ENCODE measurements around the gene NCOA5. TPM values are rescaled to one million over a fixed set of nuclear protein-coding genes. Genes with fewer than 3 reads are reported as not detected.

Gene NCOA5
- total RNA-seq, 1 donor from 2014 or later: 34.9 TPM

- DNase-seq (ENCODE audit: low spot score): no peak
- Mint-ChIP-seq H3K27ac (ENCODE audit: unreplicated experiment) (no peak overlapping the region), H3K4me3 (ENCODE audit: unreplicated experiment) (no peak overlapping the region), H3K27me3 (ENCODE audit: unreplicated experiment) (peaks cover 13% of the 10 kb centered on the region), H3K9me3 (ENCODE audit: unreplicated experiment) (no peaks in the 10 kb centered on the region), H3K36me3 (ENCODE audit: low read depth, unreplicated experiment) (no peaks in the 10 kb centered on the region), H3K4me1 (ENCODE audit: unreplicated experiment) (peaks cover 34% of the 10 kb centered on the region)
- TF ChIP-seq CTCF (IDR thresholded peaks at IDR 0.05; ENCODE audit: unreplicated experiment): no peak
Measured at GRCh38 chr20:46114449-46114848, 24.7 kb upstream of the NCOA5 start.

GRCh38 chr20:46113113-46113470 is 23.3 kb upstream of the NCOA5 start:
- H3K27me3 Mint-ChIP-seq (ENCODE audit: unreplicated experiment): peaks cover 13% of the 10 kb centered on the region
- no peaks in the 10 kb centered on the region for H3K9me3 Mint-ChIP-seq (ENCODE audit: unreplicated experiment)
- no peak overlapping the region for H3K4me3 Mint-ChIP-seq (ENCODE audit: unreplicated experiment)
- H3K27ac Mint-ChIP-seq (ENCODE audit: unreplicated experiment): no peak overlapping the region
- H3K36me3 Mint-ChIP-seq (ENCODE audit: low read depth, unreplicated experiment): no peaks in the 10 kb centered on the region
- no peak for TF ChIP-seq CTCF (IDR thresholded peaks at IDR 0.05; ENCODE audit: unreplicated experiment)
- H3K4me1 Mint-ChIP-seq (ENCODE audit: unreplicated experiment): peaks cover 28% of the 10 kb centered on the region
- DNase-seq (ENCODE audit: low spot score): no peak

- H3K36me3 Mint-ChIP-seq (ENCODE audit: low read depth, unreplicated experiment): no peaks in the 10 kb centered on the region
- no peaks in the 10 kb centered on the region for H3K9me3 Mint-ChIP-seq (ENCODE audit: unreplicated experiment)
- peaks cover 13% of the 10 kb centered on the region for H3K27me3 Mint-ChIP-seq (ENCODE audit: unreplicated experiment)
- DNase-seq (ENCODE audit: low spot score): no peak
- TF ChIP-seq CTCF (IDR thresholded peaks at IDR 0.05; ENCODE audit: unreplicated experiment): no peak
- H3K27ac Mint-ChIP-seq (ENCODE audit: unreplicated experiment): no peak overlapping the region
- peaks cover 23% of the 10 kb centered on the region for H3K4me1 Mint-ChIP-seq (ENCODE audit: unreplicated experiment)
- no peak overlapping the region for H3K4me3 Mint-ChIP-seq (ENCODE audit: unreplicated experiment)
Measured at GRCh38 chr20:46112430-46113112, 22.8 kb upstream of the NCOA5 start.

GRCh38 chr20:46111836-46112212 is 22.1 kb upstream of the NCOA5 start:
- Mint-ChIP-seq H3K4me3 (ENCODE audit: unreplicated experiment) (no peak overlapping the region), H3K9me3 (ENCODE audit: unreplicated experiment) (no peaks in the 10 kb centered on the region), H3K27ac (ENCODE audit: unreplicated experiment) (no peak overlapping the region), H3K27me3 (ENCODE audit: unreplicated experiment) (peaks cover 11% of the 10 kb centered on the region), H3K36me3 (ENCODE audit: low read depth, unreplicated experiment) (no peaks in the 10 kb centered on the region), H3K4me1 (ENCODE audit: unreplicated experiment) (peaks cover 21% of the 10 kb centered on the region)
- no peak for DNase-seq (ENCODE audit: low spot score)
- TF ChIP-seq CTCF (IDR thresholded peaks at IDR 0.05; ENCODE audit: unreplicated experiment): no peak

GRCh38 chr20:46111028-46111835 is 21.5 kb upstream of the NCOA5 start:
- peaks cover 8% of the 10 kb centered on the region for H3K27me3 Mint-ChIP-seq (ENCODE audit: unreplicated experiment)
- no peaks in the 10 kb centered on the region for H3K9me3 Mint-ChIP-seq (ENCODE audit: unreplicated experiment)
- peaks cover 21% of the 10 kb centered on the region for H3K4me1 Mint-ChIP-seq (ENCODE audit: unreplicated experiment)
- DNase-seq (ENCODE audit: low spot score): no peak
- no peaks in the 10 kb centered on the region for H3K36me3 Mint-ChIP-seq (ENCODE audit: low read depth, unreplicated experiment)
- TF ChIP-seq CTCF (IDR thresholded peaks at IDR 0.05; ENCODE audit: unreplicated experiment): no peak
- no peak overlapping the region for H3K4me3 Mint-ChIP-seq (ENCODE audit: unreplicated experiment)
- no peak overlapping the region for H3K27ac Mint-ChIP-seq (ENCODE audit: unreplicated experiment)

All from endothelial cell (in vitro differentiated cells).